OCI-LY7 (cell line): ENCODE data around the gene CMSS1.

ENCODE experiments used
- EZH2phosphoT487 ChIP-seq: fragments of 200-600 bp; sonication (generic); IDR thresholded peaks from 2 replicates; pipeline ENCODE4 v1.6.1; 2018; ENCODE audit warnings: low read depth, borderline replicate concordance, mild to moderate bottlenecking, mixed run types, antibody characterized with exemption, low read length, moderate library complexity, mixed read lengths
- TF ChIP-seq, protein P1 (sequence below): fragments of 200-600 bp; sonication (generic); conservative IDR thresholded peaks from 2 replicates; pipeline ENCODE4 v1.5.1; 2014; ENCODE audit warnings: mild to moderate bottlenecking, antibody characterized with exemption, low read length, moderate library complexity, mixed read lengths

DNA sequence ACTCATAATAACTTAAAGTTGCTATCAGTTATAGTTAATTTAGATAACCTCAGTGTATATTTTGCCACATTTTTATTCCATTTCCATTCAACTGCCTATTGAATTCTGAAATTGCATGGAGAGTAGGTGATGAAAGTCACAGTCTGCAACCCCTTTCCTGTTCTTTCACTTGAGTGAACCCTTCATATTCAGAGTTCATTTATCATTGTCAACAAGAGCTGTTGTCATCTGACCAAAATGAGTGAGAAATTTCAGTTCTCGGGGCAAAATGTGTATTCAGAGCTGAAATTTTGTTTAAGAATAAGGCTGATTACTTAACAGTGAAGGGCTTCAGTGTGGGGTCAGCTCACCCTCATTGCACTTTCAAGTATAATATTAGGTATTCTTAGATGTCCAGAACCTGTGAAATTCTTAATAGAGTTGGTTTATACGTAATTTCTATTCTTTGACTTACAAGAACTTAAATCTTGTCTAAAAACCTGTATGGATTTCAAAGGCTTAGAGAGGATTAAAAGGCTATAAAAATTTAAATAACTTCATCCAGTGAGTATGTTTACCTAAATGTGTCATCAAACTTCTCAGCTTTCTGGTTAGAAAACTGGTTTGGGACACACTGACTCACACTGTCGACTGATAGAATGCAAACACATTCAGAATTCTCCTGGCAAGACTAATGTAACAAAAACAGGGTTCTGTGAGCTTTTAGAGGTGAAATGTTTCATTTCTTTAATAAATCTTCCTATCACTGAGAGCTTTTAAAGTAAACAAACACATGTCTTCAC, 92.2 kb downstream of the CMSS1 start:
- TF ChIP-seq, protein P1, sequence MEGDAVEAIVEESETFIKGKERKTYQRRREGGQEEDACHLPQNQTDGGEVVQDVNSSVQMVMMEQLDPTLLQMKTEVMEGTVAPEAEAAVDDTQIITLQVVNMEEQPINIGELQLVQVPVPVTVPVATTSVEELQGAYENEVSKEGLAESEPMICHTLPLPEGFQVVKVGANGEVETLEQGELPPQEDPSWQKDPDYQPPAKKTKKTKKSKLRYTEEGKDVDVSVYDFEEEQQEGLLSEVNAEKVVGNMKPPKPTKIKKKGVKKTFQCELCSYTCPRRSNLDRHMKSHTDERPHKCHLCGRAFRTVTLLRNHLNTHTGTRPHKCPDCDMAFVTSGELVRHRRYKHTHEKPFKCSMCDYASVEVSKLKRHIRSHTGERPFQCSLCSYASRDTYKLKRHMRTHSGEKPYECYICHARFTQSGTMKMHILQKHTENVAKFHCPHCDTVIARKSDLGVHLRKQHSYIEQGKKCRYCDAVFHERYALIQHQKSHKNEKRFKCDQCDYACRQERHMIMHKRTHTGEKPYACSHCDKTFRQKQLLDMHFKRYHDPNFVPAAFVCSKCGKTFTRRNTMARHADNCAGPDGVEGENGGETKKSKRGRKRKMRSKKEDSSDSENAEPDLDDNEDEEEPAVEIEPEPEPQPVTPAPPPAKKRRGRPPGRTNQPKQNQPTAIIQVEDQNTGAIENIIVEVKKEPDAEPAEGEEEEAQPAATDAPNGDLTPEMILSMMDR, result no peak
- TF ChIP-seq EZH2phosphoT487, result no peak
